GM18502 (cell line): Measurements from ENCODE around the gene RALGPS1.

Experiments used
- ATAC-seq: cut with Tn5 transposase; IDR thresholded peaks from one replicate; pipeline ENCODE4 v1.9.1; 2021; ENCODE audit warnings: mild to moderate bottlenecking; ENCODE audit not compliant: unreplicated experiment, poor library complexity

Gene RALGPS1

GRCh38 chr9:126984969-126985368 is 70.4 kb downstream of the RALGPS1 start:
- ATAC-seq, result no peak

- ATAC-seq, result peak; percentile 65
These were observed 71.4 kb downstream of the RALGPS1 start for GRCh38 chr9:126985870-126986498.

- ATAC-seq, result no peak
These were observed 71.9 kb downstream of the RALGPS1 start for GRCh38 chr9:126986506-126986951.

GRCh38 chr9:126988857-126989256 is 74.3 kb downstream of the RALGPS1 start:
- no peak for ATAC-seq

GRCh38 chr9:126989847-126990842 is 75.6 kb downstream of the RALGPS1 start:
- ATAC-seq, result no peak

- ATAC-seq, result no peak
These were observed 76.6 kb downstream of the RALGPS1 start for GRCh38 chr9:126991183-126991582.

GRCh38 chr9:126992427-126992826 is 77.8 kb downstream of the RALGPS1 start:
- ATAC-seq, result no peak

- no peak for ATAC-seq
These were observed 84.9 kb downstream of the RALGPS1 start for GRCh38 chr9:126999315-127000068.

- ATAC-seq, result peak; percentile 93
These were observed 90.6 kb downstream of the RALGPS1 start for GRCh38 chr9:127004946-127005769.

GRCh38 chr9:127005770-127006314 is 91.3 kb downstream of the RALGPS1 start:
- peak; percentile 26 for ATAC-seq

- no peak for ATAC-seq
These were observed 93.1 kb downstream of the RALGPS1 start for GRCh38 chr9:127007638-127008037.

GRCh38 chr9:127008076-127008475 is 93.5 kb downstream of the RALGPS1 start:
- ATAC-seq, result no peak

GRCh38 chr9:127011772-127012171 is 97.2 kb downstream of the RALGPS1 start:
- ATAC-seq, result no peak

- ATAC-seq, result no peak
These were observed 97.7 kb downstream of the RALGPS1 start for GRCh38 chr9:127012250-127012649.

GRCh38 chr9:127013597-127013996 is 99.0 kb downstream of the RALGPS1 start:
- no peak for ATAC-seq

- no peak for ATAC-seq
These were observed 99.8 kb downstream of the RALGPS1 start for GRCh38 chr9:127014216-127014909.

GRCh38 chr9:127014910-127015540 is 100.4 kb downstream of the RALGPS1 start:
- ATAC-seq, result no peak

GRCh38 chr9:127015921-127016512 is 101.4 kb downstream of the RALGPS1 start:
- no peak for ATAC-seq
